CD4-positive, alpha-beta T cell treated with Interleukin-15 for 1 hour (primary cell): ENCODE data around the gene CTNNA1.
"Not testable (repeated sequence)": the region's sequence is repeated elsewhere in the genome, so short reads cannot be mapped to it uniquely, and the experiment has no call there.

Experiments
- DNase-seq: peaks from one replicate; pipeline ENCODE4 v3.0.0-alpha.2; 2020

CTNNA1 gene

GRCh38 chr5:138761115-138761514 lies 7.9 kb downstream of the CTNNA1 start:
- not testable (repeated sequence) for DNase-seq

- not testable (repeated sequence) for DNase-seq
Observed at GRCh38 chr5:138761670-138762069, 8.4 kb downstream of the CTNNA1 start.

- no peak for DNase-seq
Observed at GRCh38 chr5:138762110-138762509, 8.9 kb downstream of the CTNNA1 start.

- no peak for DNase-seq
Observed at GRCh38 chr5:138763037-138763778, 10.0 kb downstream of the CTNNA1 start.

- no peak for DNase-seq
Observed at GRCh38 chr5:138770291-138770690, 17.1 kb downstream of the CTNNA1 start.

- no peak for DNase-seq
Observed at GRCh38 chr5:138770977-138771376, 17.8 kb downstream of the CTNNA1 start.

GRCh38 chr5:138772986-138773594 lies 19.9 kb downstream of the CTNNA1 start:
- DNase-seq = no peak

- DNase-seq = not testable (repeated sequence)
Observed at GRCh38 chr5:138773624-138774023, 20.4 kb downstream of the CTNNA1 start.

GRCh38 chr5:138775034-138775433 lies 21.8 kb downstream of the CTNNA1 start:
- no peak for DNase-seq

- no peak for DNase-seq
Observed at GRCh38 chr5:138778234-138778633, 25.0 kb downstream of the CTNNA1 start.

- DNase-seq = no peak
Observed at GRCh38 chr5:138783976-138784375, 30.8 kb downstream of the CTNNA1 start.

- DNase-seq = no peak
Observed at GRCh38 chr5:138784590-138784989, 31.4 kb downstream of the CTNNA1 start.

GRCh38 chr5:138789771-138790242 lies 36.6 kb downstream of the CTNNA1 start:
- DNase-seq = no peak

- DNase-seq = no peak
Observed at GRCh38 chr5:138790684-138791083, 37.5 kb downstream of the CTNNA1 start.

GRCh38 chr5:138792195-138792790 lies 39.1 kb downstream of the CTNNA1 start:
- DNase-seq = no peak

- DNase-seq = no peak
Observed at GRCh38 chr5:138793575-138793974, 40.4 kb downstream of the CTNNA1 start.

GRCh38 chr5:138803285-138803684 lies 50.1 kb downstream of the CTNNA1 start:
- no peak for DNase-seq

GRCh38 chr5:138803935-138804334 lies 50.7 kb downstream of the CTNNA1 start:
- no peak for DNase-seq

GRCh38 chr5:138805096-138805495 lies 51.9 kb downstream of the CTNNA1 start:
- DNase-seq = no peak

GRCh38 chr5:138807182-138807581 lies 54.0 kb downstream of the CTNNA1 start:
- no peak for DNase-seq

- no peak for DNase-seq
Observed at GRCh38 chr5:138809391-138809790, 56.2 kb downstream of the CTNNA1 start.

- not testable (repeated sequence) for DNase-seq
Observed at GRCh38 chr5:138810861-138811260, 57.6 kb downstream of the CTNNA1 start.

GRCh38 chr5:138815529-138815928 lies 62.3 kb downstream of the CTNNA1 start:
- no peak for DNase-seq

- DNase-seq = no peak
Observed at GRCh38 chr5:138817241-138817640, 64.0 kb downstream of the CTNNA1 start.
